GM19023 (cell line): ENCODE measurements around the gene SLC30A4.
"Not testable (repeated sequence)": the region's sequence is repeated elsewhere in the genome, so short reads cannot be mapped to it uniquely, and the experiment has no call there.

ENCODE experiments used
- ATAC-seq: cut with Tn5 transposase; IDR thresholded peaks from one replicate; pipeline ENCODE4 v1.9.1; 2021; ENCODE audit warnings: mild to moderate bottlenecking, moderate library complexity; ENCODE audit not compliant: unreplicated experiment

SLC30A4 gene

DNA sequence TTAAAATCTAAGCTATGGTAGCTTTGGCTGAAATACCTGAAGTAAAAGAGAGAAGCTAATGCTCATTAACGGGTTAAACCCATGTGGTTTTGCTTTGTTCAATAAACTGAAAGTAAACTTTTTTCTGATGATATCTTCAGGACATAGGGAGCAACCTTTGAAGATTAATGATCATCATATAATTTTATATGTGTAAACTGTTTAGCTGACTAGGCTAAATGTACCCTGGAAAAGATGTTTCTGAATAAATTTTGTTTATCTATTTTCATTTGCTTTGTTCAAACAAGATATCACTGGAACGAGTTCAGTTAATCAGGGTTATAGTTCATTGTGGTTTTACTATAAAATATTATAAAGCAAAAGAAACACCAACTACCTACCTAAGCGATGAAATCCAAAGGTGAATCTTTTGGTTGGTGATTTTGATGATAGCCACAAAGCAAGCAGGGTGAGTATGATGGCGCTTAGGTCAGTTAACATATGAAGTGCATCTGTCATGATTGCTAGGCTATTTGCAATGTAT is 11.7 kb downstream of the SLC30A4 start:
- no peak for ATAC-seq

DNA sequence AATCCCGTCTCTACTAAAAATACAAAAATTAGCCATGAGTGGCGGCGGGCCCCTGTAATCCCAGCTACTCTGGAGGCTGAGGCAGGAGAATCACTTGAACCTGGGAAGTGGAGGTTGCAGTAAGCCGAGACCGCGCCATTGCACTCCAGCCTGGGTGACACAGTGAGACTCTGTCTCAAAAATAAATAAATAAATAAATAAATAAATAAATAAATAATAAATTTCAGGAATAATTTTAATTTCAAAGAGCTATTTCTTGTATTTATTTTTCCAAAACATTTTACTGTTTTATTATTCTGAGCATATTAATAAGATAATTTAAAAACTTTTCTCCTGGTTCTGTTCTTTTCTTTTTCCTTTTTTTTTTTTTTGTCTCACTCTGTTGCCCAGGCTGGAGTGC is 15.4 kb downstream of the SLC30A4 start:
- ATAC-seq, result not testable (repeated sequence)

DNA sequence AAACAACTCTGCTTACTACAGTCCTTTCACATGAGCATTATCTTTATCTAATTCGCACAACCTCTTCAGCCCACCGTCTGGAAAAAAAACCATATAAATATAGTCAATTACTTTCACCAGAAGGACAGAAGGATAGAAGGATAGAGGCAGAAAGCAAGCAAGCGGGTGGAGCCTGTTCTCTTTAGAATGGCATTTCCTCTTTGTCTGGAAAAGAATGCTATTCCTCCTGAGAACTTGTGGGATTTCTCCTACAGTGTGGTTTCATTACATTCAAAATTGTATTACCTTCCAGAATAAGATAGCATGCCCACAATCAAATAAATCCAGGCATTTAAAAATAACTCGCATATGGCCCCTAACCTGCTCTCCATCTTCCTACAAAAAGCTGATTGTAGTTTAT is 23.1 kb downstream of the SLC30A4 start:
- no peak for ATAC-seq

DNA sequence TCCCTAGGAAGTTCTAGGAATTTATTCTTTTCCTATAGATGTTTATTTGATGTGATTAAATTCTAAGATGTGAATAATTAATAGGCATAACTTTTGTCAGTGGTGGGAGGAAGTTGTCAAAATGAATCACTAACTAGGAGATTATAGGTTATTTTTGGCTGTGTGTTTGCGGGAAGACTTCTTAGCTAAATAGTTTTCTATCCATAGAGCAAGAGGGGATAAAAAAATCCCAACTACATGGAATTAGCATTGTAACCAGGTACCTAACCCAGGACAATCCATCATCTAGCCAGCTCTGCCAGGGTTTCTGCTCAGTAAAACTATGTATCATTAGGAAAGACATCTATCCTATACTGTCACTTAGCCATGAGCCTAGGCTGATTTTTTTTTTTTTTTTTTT is 23.9 kb downstream of the SLC30A4 start:
- ATAC-seq, result no peak

DNA sequence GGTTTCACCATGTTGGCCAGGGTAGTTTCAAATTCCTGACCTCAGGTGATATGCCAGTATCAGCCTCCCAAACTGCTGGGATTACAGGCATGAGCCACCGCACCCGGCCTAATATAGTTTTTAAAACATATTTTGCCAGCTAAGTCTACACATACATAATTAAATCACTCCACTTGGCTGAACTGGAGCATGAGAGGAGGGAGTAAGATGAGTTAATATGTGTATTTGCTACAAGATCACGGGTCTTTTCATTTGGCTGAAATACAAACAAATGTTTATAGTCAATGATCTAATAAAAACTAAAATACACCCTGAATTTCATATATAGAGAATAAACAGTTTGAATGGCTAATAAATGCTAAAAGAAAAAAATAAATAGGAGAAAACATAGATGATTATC is 25.3 kb downstream of the SLC30A4 start:
- no peak for ATAC-seq

DNA sequence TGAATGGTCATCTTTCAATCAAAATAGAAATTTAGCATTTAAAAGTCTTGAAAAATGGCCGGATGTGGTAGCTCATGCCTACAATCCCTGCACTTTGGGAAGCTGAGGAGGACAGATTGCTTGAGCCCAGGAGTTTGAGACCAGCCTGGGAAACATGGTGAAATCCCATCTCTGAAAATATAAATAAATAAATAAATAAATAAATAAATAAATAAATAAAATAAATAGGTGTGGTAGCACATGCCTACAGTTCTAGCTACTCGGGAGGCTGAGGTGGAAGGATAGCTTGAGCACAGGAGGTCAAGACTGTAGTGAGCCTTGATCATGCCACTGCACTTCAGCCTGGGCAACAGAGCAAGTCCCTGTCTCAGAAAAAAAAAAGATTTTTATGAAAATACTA is 25.9 kb downstream of the SLC30A4 start:
- ATAC-seq, result no peak

DNA sequence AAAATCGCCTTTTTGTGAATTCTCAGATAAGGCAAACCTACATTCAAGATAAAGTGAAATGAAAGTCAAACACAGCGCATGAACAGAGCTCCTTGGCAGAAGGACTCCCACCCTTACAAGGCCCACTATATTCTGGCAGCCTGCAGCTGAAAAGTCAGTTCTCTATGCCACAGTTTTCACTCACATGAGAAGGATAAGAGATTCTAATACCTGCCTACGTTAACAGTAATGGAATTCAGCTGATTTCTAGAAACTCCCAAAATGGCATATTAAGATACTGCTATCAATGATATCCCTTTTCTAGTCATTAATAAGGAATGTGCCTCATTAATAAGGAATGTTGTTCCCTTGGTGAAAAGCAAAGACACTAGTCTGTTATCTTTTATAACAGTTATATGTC is 27.0 kb downstream of the SLC30A4 start:
- no peak for ATAC-seq

DNA sequence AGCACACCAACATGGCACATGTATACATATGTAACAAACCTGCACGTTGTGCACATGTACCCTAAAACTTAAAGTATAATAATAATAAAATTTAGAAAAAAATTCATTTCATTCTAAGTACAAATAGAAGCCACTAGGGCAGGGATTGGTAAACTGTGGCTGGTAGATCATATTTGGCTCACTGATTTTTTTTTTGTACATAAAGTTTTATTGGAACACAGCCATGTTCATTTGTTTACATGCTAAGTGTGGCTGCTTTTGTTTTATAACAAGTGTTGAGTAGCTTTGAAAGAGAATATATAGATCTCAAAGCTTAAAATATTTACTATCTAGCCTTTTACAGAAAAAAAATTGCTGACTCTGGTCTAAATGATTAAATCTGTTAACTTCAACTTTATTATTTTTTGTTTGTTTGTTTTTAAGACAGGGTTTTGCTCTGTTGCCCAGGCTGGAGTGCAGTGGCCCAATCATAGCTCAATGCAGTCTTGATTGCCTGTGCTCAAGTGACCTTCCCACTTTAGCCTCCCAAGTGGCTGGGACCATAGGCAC is 32.8 kb downstream of the SLC30A4 start:
- no peak for ATAC-seq

DNA sequence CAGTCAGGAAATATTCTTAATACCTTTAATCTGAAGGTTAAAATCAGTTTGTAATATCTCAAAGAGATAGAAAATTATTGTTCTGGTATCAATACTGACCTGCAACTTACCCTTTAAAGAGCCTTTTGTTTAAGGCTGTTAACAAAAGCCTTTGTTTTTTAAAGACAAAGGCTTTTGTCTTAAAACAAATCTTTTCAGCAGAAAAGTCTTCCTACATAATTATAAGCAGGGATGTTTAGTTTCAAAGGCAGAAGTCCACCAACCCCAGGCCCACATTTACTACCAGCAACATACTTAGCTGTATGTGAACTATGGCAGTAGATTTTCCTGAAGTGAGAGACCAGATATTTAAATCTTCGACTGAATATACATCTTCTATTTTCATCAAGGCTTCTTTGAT is 36.2 kb downstream of the SLC30A4 start:
- no peak for ATAC-seq

DNA sequence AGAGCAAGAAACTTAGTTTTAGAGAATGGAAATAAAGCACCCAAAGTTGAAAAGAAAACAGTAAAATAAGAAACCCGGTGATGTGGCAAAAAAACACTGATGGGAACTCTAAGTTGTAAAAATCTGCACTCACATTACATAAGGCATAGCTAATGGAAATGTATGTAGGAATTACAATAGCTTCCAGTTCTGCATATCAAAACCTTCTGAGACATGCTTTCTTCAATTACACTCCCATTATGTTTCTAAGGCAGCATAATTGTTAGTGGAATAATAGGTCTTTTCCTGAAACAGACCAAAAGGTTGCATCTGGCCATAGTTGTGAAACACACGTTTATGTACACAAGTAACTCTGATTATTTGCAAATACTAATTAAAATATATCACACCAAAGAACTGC is 41.4 kb downstream of the SLC30A4 start:
- no peak for ATAC-seq

DNA sequence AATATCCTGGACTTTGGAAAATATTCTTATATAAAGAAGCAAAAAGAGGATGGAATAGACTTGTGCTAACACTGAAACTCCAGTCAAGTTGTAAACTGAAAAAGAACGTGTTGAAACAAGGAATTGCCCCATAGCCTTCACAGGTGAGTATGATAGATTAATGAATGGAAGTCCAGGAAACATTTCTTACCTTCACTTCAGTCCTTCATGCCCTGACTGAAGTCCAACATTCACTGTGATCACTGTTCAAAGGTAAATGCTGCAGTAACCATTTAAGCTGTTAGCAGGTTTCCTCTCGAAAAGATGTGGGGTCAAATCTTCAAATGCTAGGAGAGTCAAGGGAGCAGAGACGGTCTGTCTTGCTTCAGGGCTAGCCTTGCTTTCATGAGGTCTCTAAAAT is 46.1 kb downstream of the SLC30A4 start:
- ATAC-seq, result no peak

DNA sequence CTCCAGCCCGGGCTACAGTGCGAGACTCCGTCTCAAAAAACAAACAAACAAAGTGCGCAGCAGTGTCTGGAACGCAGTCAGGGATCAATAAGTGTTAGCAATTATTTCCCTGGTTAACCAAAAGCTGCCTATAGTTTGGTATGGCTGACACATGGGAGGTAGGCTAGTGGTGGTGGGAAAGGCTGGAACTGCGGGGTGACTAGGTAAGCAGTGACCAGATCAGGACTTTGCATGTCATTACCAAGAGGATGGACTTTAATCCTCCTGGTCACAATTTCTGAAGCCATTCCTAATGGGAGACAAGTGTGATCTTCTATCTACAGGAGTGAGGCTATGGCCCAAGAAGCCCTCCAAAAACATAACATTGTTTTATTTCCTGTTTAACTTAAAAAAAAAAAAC is 47.8 kb downstream of the SLC30A4 start:
- ATAC-seq, result no peak

DNA sequence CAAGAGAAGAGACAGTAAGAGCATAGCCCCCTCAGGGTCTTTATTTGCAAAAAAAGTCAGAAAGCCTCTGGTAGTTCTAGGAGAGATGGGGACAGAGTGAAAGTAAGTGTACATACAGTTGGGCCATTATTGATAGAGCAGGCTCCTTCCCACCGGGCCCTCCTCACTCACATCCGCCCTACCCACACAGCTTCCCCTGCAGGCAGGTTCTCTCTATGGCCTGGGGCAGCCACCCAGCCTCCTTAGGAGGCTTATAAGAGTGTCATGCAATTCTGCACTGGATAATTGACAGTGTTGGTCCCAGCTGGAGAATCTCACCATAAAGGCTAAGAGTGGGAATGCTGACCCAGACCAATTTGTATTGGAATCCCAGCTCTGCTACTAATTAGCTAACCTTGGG is 49.5 kb downstream of the SLC30A4 start:
- ATAC-seq, result no peak

DNA sequence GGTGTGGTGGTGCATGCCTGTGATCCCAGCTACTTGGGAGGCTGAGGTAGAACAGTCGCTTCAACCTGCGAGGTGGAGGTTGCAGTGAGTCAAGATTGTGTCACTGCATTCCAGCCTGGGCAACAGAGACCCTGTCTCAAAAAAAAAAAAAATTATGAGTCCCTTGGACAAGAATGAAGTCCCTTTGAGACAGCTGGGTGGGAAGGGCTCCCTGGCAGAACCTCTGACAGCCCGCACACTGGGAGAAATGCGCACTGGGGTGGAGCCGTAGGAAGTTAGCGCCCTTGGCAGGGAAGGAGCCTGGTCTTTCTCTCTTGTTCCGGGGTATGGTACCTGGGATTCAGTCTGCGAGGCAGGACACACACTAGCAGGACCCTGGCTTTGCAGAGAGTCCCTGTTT is 51.4 kb downstream of the SLC30A4 start:
- no peak for ATAC-seq

DNA sequence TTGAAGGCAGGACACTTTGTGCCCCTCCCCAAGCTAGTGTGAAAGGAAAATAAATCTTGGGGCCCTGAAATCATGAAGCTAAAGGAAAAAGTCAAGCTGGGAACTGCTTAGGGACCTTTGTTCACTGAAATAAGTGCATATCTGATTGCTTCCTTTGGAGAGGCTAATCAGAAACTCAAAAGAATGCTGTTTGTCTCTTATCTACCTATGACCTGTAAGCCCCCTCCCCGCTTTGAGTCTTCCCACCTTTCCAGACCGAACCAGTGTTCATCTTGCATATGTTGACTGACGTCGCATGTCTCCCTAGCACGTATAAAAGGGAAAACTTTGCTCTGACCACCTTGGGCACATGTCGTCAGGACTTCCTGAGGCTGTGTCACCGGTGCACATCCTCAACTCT is 53.1 kb downstream of the SLC30A4 start:
- ATAC-seq, result no peak

DNA sequence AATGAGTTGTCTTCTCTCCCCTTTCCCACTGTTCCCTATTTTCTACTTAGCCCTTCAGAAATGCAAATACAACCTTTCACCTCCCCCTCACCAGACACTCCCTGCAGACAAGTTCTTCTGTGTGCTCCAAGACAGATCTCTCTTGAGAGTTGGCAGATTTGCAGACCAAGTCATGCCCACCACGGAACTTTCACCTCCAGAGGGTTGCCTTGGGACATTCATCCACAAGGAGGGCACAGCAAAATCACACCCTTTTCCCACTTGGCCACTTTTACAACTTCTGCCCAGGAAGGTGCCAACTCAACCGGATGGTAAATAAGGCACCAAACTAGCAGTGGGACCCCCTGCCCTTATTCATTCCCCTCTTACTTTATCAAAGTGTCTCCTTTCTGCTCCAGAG is 53.5 kb downstream of the SLC30A4 start:
- ATAC-seq, result no peak

DNA sequence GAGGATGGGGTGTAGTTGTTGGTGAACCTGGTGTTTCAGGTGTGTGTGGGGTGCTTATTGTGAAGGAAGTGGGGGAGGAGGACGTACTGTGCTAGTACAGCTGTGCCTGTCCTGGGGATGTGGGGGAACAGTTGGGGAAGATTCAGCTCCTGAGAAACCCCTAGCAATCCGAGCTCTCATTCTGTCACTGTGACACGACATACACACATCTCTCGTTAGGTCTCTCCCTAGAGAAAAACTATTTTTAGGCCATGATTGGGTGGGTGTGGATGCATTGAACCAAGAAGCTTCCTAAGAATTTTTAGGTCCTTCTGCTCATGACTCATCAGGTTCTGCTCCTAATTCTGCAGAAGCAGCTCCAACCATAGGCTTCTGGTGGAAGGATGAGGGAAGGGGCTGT is 54.3 kb downstream of the SLC30A4 start:
- ATAC-seq, result no peak

DNA sequence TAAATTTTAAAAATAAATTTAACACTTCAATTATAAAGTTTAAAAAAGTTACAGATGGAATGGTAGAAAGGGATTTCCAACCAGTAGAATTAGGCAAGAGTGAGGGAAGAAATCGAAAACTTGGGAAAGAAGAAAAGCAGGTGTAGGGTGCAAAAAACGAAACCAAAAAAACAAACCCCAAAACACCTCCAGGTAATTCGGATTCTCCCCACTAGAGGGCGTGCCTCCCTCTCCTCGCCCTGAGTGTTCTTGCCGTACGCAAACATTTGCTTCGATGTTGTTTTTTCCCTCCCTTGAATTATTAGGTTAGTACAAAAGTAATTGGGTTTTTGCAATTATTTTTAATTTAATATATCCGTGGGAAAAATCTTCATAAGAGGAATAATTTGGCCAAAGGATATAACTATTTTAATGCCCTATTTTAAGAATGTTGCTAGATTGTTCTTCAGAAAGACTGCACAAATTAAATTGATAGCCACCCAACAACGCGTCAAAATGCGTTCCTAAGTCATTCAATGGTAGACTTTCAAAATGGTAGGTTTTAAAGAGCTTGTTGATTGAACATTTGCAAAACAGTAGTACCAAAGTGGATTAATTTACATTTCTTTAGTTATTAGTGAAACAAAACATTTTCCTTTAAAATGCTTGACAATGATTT is 63.7 kb downstream of the SLC30A4 start:
- ATAC-seq, result no peak

DNA sequence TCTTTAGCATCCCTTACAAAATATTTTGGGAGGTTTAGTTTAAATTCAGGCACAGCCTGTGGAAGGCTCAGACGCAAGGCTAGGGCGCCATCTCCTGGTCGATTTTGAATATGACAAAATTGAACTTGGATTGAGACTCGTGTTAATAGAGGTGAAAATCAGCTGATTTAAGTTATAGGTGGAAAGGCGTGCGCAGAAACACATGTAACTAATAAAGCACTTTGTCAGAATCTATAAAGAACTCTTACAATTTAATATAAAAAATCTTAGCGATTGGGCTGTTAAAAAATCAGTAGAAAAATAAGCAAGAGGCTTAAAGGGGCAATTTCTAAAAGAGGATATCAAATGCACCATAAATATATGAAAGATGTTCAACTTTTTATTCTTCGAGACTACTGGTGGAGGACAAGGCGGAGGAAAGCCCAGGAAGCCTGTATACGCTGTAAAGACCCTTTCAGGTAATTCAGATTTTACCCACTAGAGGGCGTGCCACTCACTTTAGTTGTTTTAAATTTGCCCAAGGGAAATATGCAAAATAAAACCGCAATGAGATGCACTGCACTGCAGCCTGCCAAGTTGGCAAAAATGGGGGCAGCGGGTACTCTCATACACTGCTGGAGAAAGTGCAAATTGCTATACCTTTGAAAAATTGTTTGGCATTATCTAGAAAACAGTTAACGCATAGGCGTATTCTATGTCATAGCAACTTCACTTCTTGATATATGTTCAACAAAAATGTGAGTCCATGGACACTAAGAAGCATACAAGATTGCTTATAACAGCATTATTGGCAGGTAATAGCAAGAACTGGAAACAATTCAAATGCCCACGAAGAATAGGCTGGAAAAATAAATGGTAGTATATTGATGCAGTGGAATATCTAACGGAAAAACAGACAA is 64.7 kb downstream of the SLC30A4 start:
- peak; percentile 50 for ATAC-seq

DNA sequence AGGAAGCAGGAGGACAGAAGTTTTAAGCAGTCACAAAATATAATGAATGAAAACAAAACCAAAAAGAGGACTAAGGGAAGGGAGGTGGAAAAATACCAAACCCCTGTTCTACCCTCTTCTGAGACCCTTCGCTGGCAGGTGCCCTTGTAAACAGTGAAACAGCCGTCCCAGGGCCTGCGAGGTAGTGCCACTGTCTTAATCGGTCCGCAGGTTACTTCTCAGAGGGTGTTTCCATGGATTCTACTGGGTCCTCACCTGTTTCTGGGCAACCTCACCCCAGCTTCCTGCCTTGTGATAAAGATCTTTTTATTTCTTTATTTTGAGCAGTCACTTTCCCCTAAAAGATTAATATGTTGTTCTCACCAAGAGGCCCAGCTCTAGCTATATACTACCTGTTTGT is 65.3 kb downstream of the SLC30A4 start:
- ATAC-seq, result no peak

DNA sequence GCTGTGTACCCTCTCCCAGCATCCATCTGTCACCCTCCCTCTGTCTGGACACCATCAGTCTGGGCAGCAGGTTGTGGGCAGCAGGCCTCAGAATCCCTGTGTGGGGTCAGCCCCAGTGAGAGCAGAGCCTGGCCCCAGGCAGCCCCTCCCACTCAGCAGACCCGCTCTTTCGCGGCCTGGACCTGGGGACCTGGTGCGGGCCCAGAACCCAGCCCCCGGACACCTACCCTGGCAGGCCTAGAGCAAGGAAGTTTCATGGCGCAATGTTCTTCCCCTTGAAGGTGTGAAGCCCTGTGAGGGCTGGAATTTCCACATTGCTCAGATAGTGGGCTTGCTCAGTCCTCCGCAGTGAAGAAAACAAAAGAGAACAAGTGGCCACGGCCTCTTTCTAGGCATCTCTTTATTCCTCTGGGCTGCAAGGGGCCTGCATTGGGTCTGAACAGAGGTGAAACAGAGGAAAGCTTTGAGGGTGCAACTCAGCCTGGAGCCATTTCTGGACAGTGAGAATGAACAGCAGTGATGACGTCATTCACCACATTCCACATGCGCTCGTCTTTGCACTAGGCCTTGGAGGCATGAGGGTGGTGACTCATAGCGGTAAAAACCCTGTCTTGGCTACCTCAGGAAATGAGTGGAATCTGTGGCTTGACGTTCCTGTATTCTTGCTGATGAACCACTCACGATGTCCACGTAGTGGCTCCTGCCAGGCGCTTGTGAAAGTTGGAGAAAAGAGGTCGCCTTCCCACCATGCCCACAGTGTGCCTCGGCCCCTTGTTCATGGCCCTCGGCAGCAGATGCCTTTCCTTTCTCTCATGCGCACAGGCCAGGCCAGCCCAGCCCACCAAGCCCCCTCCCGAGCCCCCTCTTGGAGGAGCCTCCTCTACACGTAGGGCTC is 66.1 kb downstream of the SLC30A4 start:
- ATAC-seq, result no peak
